Measurements from ENCODE around the gene EFCC1. TPM values are rescaled to one million over a fixed set of nuclear protein-coding genes. Genes with fewer than 3 reads are reported as not detected.

EFCC1 gene
- total RNA-seq, 1 donor from 2014 or later: 15.9 TPM

DNA sequence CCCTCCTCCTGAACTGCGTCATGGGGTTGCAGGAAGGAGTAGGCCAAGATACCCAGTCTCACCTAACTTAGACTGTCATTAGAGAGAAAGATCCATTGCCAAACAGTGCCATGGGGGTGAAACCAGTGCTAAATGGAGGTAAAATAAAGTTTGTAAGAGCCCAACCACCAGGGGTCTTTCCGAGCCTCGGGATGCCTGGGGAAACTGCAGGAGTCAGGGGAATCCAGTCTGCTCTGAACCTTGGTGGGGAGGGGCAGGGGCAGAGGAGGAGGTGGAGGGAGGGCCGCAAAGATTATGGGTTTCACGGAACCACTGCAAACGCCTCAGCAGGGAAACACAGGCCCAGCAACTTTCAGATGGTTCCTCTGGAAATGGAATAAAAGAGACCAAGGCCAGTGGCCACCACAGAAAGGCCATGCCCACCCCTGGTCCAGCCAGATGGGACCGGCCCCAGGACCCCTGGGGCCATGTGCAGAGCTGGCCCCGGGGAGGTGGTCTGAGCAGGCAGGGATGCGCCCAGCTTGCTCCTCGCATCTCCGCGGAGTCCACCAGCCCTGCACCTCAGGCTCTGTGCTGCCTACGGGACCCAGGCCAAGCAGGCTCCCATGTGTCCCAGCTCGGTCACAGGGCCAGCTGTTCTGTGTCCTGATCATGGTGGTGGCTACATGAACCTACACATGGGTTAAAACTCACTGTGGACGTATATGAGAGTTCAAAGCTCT, 39.6 kb downstream of the EFCC1 start:
- H3K27ac Mint-ChIP-seq (ENCODE audit: unreplicated experiment): no peak overlapping the region
- no peak overlapping the region for H3K4me3 Mint-ChIP-seq (ENCODE audit: unreplicated experiment)

DNA sequence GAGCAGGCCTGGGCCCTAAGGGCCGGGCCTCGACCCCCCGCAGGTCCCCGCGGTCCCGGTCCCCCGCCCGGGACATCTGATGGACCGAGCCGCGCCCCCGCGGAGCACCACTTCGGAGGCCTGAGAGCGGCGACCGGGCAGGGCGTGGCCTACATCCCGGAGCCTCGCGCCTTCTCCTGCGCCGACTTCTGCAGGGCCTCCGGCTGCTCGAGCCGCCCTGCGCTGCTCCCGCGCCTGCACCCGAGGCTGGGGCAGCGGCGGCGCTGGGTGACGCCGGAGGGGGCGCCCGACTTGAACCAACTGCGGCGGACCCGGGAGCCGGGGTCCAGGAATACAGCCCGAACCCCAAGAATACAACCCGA, 44.6 kb downstream of the EFCC1 start:
- TF ChIP-seq, protein P1, sequence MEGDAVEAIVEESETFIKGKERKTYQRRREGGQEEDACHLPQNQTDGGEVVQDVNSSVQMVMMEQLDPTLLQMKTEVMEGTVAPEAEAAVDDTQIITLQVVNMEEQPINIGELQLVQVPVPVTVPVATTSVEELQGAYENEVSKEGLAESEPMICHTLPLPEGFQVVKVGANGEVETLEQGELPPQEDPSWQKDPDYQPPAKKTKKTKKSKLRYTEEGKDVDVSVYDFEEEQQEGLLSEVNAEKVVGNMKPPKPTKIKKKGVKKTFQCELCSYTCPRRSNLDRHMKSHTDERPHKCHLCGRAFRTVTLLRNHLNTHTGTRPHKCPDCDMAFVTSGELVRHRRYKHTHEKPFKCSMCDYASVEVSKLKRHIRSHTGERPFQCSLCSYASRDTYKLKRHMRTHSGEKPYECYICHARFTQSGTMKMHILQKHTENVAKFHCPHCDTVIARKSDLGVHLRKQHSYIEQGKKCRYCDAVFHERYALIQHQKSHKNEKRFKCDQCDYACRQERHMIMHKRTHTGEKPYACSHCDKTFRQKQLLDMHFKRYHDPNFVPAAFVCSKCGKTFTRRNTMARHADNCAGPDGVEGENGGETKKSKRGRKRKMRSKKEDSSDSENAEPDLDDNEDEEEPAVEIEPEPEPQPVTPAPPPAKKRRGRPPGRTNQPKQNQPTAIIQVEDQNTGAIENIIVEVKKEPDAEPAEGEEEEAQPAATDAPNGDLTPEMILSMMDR (IDR thresholded peaks at IDR 0.05; ENCODE audit: unreplicated experiment): no peak
- DNase-seq (ENCODE audit: low spot score): no peak
- Mint-ChIP-seq H3K4me1 (ENCODE audit: unreplicated experiment) (peaks cover 5% of the 10 kb centered on the region), H3K36me3 (ENCODE audit: low read depth, unreplicated experiment) (peaks cover 13% of the 10 kb centered on the region), H3K27me3 (ENCODE audit: unreplicated experiment) (peaks cover 11% of the 10 kb centered on the region), H3K4me3 (ENCODE audit: unreplicated experiment) (no peak overlapping the region), H3K27ac (ENCODE audit: unreplicated experiment) (no peak overlapping the region), H3K9me3 (ENCODE audit: unreplicated experiment) (peaks cover 9% of the 10 kb centered on the region)

More for the DNA sequence above, 39.6 kb downstream of the EFCC1 start:
- peaks cover 13% of the 10 kb centered on the region for H3K36me3 Mint-ChIP-seq (ENCODE audit: low read depth, unreplicated experiment)
- DNase-seq (ENCODE audit: low spot score): no peak
- peaks cover 4% of the 10 kb centered on the region for H3K9me3 Mint-ChIP-seq (ENCODE audit: unreplicated experiment)
- peaks cover 4% of the 10 kb centered on the region for H3K27me3 Mint-ChIP-seq (ENCODE audit: unreplicated experiment)
- TF ChIP-seq, protein P1 (IDR thresholded peaks at IDR 0.05; ENCODE audit: unreplicated experiment): no peak
- peaks cover 6% of the 10 kb centered on the region for H3K4me1 Mint-ChIP-seq (ENCODE audit: unreplicated experiment)

DNA sequence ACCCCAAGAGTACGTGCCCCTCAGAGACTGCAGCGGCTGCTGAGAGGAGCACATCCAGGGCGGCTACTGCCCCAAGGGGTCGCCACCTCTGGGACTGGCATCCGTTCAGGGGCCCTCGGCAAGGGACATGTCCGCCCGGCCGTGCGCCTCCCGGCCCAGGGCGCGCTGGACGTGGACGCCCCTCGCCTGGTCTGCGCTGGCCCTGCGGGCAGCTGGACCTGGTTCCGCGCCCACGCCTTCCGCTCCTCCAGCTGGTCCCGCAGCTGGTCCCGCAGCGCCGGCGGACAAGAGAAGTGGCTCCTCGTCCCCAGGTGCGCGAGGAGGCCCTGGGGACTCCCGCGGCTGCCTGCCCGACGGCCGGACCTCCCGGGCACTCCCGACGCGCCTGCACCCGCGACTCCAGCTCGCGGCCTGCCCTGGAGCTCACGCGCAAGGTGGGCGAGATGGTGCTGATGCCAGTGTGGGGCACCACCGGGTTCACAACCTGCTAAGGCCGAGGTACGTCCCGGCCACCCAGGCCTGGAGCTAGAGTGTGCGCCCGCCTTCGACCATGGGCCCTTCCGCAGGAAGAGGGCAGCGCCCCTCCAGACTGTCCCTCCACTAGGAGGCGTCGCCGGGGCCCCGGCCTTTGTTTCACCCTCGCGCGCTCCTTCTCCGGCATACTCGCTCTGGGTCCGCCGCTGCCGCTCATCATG, 45.1 kb downstream of the EFCC1 start:
- DNase-seq (ENCODE audit: low spot score): no peak
- H3K4me1 Mint-ChIP-seq (ENCODE audit: unreplicated experiment): peaks cover 5% of the 10 kb centered on the region
- TF ChIP-seq, protein P1 (IDR thresholded peaks at IDR 0.05; ENCODE audit: unreplicated experiment): no peak

GRCh38 chr3:129046732-129047552, 45.8 kb downstream of the EFCC1 start:
- H3K4me3 Mint-ChIP-seq (ENCODE audit: unreplicated experiment): no peak overlapping the region
- peaks cover 13% of the 10 kb centered on the region for H3K36me3 Mint-ChIP-seq (ENCODE audit: low read depth, unreplicated experiment)
- peaks cover 9% of the 10 kb centered on the region for H3K9me3 Mint-ChIP-seq (ENCODE audit: unreplicated experiment)
- DNase-seq (ENCODE audit: low spot score): no peak
- TF ChIP-seq, protein P1 (IDR thresholded peaks at IDR 0.05; ENCODE audit: unreplicated experiment): no peak
- no peak overlapping the region for H3K27ac Mint-ChIP-seq (ENCODE audit: unreplicated experiment)
- peaks cover 6% of the 10 kb centered on the region for H3K4me1 Mint-ChIP-seq (ENCODE audit: unreplicated experiment)
- H3K27me3 Mint-ChIP-seq (ENCODE audit: unreplicated experiment): peaks cover 11% of the 10 kb centered on the region

More for the DNA sequence above, 45.1 kb downstream of the EFCC1 start:
- Mint-ChIP-seq H3K27ac (ENCODE audit: unreplicated experiment) (no peak overlapping the region), H3K36me3 (ENCODE audit: low read depth, unreplicated experiment) (peaks cover 13% of the 10 kb centered on the region), H3K4me3 (ENCODE audit: unreplicated experiment) (no peak overlapping the region), H3K9me3 (ENCODE audit: unreplicated experiment) (peaks cover 9% of the 10 kb centered on the region), H3K27me3 (ENCODE audit: unreplicated experiment) (peaks cover 11% of the 10 kb centered on the region)
